ENCODE measurements around the gene NAXD. TPM values are rescaled to one million over a fixed set of nuclear protein-coding genes. Genes with fewer than 3 reads are reported as not detected.

The NAXD gene
- total RNA-seq, 1 donor from 2014 or later: 17.7 TPM

- no peaks in the 10 kb centered on the region for H4K20me1 ChIP-seq (ENCODE audit: low read depth)
- Mint-ChIP-seq H3K27ac (no peak overlapping the region), H3K27me3 (ENCODE audit: insufficient read depth, low read depth) (peaks cover 8% of the 10 kb centered on the region), H3K36me3 (peaks cover 43% of the 10 kb centered on the region), H3K9me3 (no peaks in the 10 kb centered on the region), H3K4me1 (no peaks in the 10 kb centered on the region), H3K4me3 (no peak overlapping the region)
- no peaks in the 10 kb centered on the region for H3K36me3 ChIP-seq
- H3F3A ChIP-seq (ENCODE audit: low read depth): no peaks in the 10 kb centered on the region
- TF ChIP-seq EZH2 (IDR thresholded peaks at IDR 0.05) (no peak), CTCF (IDR thresholded peaks at IDR 0.05) (no peak)
- H3K4me2 ChIP-seq: no peak overlapping the region
- H3K79me2 ChIP-seq (ENCODE audit: low read depth): peaks cover 5% of the 10 kb centered on the region
- no peaks in the 10 kb centered on the region for H3K4me1 ChIP-seq
- no peak overlapping the region for H3K27ac ChIP-seq
- no peak overlapping the region for H3K9ac ChIP-seq
- no peak overlapping the region for H3K4me3 ChIP-seq
- DNase-seq (ENCODE audit: low spot score): no peak
- H3K27me3 ChIP-seq: no peaks in the 10 kb centered on the region
- H3K9me3 ChIP-seq (ENCODE audit: low read depth): no peaks in the 10 kb centered on the region
- H2AFZ ChIP-seq (replicated peaks): no peak overlapping the region
Measured at GRCh38 chr13:110636053-110636475, 20.7 kb downstream of the NAXD start.

GRCh38 chr13:110636701-110637201, 21.4 kb downstream of the NAXD start:
- H3K4me1 ChIP-seq: no peaks in the 10 kb centered on the region
- H3K4me3 ChIP-seq: no peak overlapping the region
- H3K9me3 ChIP-seq (ENCODE audit: low read depth): no peaks in the 10 kb centered on the region
- Mint-ChIP-seq H3K36me3 (peaks cover 38% of the 10 kb centered on the region), H3K4me3 (no peak overlapping the region), H3K27ac (no peak overlapping the region), H3K9me3 (no peaks in the 10 kb centered on the region), H3K27me3 (ENCODE audit: insufficient read depth, low read depth) (peaks cover 8% of the 10 kb centered on the region), H3K4me1 (no peaks in the 10 kb centered on the region)
- H3F3A ChIP-seq (ENCODE audit: low read depth): no peaks in the 10 kb centered on the region
- TF ChIP-seq EZH2phosphoT487 (IDR thresholded peaks at IDR 0.05) (no peak), CTCF (IDR thresholded peaks at IDR 0.05) (no peak), EZH2 (IDR thresholded peaks at IDR 0.05) (no peak)
- H3K36me3 ChIP-seq: no peaks in the 10 kb centered on the region
- H3K27ac ChIP-seq: no peak overlapping the region
- no peaks in the 10 kb centered on the region for H4K20me1 ChIP-seq (ENCODE audit: low read depth)
- no peak for DNase-seq (ENCODE audit: low spot score)
- no peak overlapping the region for H2AFZ ChIP-seq (replicated peaks)
- H3K9ac ChIP-seq: no peak overlapping the region
- no peaks in the 10 kb centered on the region for H3K79me2 ChIP-seq (ENCODE audit: low read depth)
- H3K4me2 ChIP-seq: no peak overlapping the region
- no peaks in the 10 kb centered on the region for H3K27me3 ChIP-seq

GRCh38 chr13:110637275-110637674, 21.9 kb downstream of the NAXD start:
- H3K36me3 Mint-ChIP-seq: peaks cover 32% of the 10 kb centered on the region
- H3K9me3 Mint-ChIP-seq: no peaks in the 10 kb centered on the region
- Histone ChIP-seq H4K20me1 (ENCODE audit: low read depth) (no peaks in the 10 kb centered on the region), H3K4me1 (no peaks in the 10 kb centered on the region), H3K27me3 (no peaks in the 10 kb centered on the region), H3F3A (ENCODE audit: low read depth) (no peaks in the 10 kb centered on the region), H3K27ac (no peak overlapping the region), H3K4me2 (no peak overlapping the region), H3K79me2 (ENCODE audit: low read depth) (no peaks in the 10 kb centered on the region), H3K9me3 (ENCODE audit: low read depth) (no peaks in the 10 kb centered on the region), H3K9ac (no peak overlapping the region), H3K4me3 (no peak overlapping the region), H2AFZ (replicated peaks) (no peak overlapping the region), H3K36me3 (no peaks in the 10 kb centered on the region)
- no peak for TF ChIP-seq EZH2phosphoT487 (IDR thresholded peaks at IDR 0.05)
- no peak for TF ChIP-seq EZH2 (IDR thresholded peaks at IDR 0.05)
- TF ChIP-seq CTCF (IDR thresholded peaks at IDR 0.05): no peak
- no peak overlapping the region for H3K27ac Mint-ChIP-seq
- H3K4me3 Mint-ChIP-seq: no peak overlapping the region
- no peaks in the 10 kb centered on the region for H3K4me1 Mint-ChIP-seq
- H3K27me3 Mint-ChIP-seq (ENCODE audit: insufficient read depth, low read depth): peaks cover 8% of the 10 kb centered on the region
- no peak for DNase-seq (ENCODE audit: low spot score)
